GM12864 (cell line): ENCODE data around the gene ADAMTS13.

Experiments used
- DNase-seq: peaks from one replicate; pipeline ENCODE4 v3.0.0-alpha.2; 2011; ENCODE audit warnings: low read depth
- H3K4me3 ChIP-seq: 2 replicates; pipeline ENCODE4 v1.5.1; 2011; ENCODE audit warnings: mild to moderate bottlenecking, low read depth, low read length, control low read depth
- CTCF ChIP-seq: IDR thresholded peaks from 2 replicates; pipeline ENCODE4 v1.5.1; 2011; ENCODE audit warnings: low read depth, mild to moderate bottlenecking, moderate library complexity, low read length, control low read depth, inconsistent platforms; ENCODE audit errors: missing control alignments

Gene ADAMTS13

GRCh38 chr9:133393399-133393798 is 28.8 kb upstream of the ADAMTS13 start:
- no peak for DNase-seq
- TF ChIP-seq CTCF, result no peak
- H3K4me3 ChIP-seq, result no peak overlapping the region

DNA sequence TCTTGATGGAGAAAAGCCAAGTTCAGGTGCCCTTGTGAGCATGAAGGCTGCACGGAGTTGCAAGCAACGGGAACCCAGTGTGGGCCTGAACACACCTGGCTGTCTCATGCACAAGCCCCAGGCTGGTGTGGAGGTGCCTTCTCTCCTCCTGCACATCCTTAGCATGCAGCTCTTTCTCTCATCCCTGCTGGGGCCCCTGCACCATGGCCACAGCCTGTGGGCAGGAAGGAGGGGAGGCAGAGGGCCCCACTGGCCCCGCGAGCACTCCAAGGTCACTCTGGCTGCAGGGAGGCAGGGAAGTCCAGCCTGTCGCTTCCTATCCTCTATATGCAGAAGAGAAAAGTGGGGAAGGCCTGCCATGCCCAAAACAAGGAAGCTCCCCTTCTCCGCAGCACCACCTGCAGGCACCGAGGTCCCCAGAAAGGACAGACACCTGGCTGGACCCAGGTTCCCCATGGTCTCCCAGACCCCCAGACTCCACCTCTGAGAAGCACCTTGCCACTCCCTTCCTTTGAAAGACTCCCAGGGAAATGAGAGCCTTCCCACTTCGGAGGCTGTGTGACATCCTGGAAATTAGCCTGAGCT is 27.4 kb upstream of the ADAMTS13 start:
- no peak for TF ChIP-seq CTCF
- no peak for DNase-seq
- H3K4me3 ChIP-seq, result no peak overlapping the region

DNA sequence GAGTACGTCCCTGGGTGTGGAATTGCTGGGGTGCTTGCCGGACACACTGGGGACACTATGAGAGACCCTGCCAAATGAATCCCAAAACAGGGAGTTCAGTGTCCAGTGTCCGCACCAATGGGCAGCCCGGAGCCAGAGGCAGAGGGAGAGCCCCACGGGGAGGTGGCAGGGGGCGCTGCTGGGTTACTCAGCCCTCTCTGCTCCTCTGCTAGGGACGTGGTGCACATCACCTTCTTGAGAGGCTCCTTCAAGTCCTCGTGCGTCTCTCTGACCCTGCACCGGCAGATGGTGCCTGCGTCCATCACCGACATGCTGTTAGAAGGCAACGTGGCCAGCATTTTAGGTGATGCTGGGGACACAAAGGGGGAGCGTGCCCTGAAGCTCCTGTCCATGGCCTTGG is 25.2 kb upstream of the ADAMTS13 start:
- DNase-seq, result no peak
- no peak overlapping the region for H3K4me3 ChIP-seq
- TF ChIP-seq CTCF, result peak; percentile 29

DNA sequence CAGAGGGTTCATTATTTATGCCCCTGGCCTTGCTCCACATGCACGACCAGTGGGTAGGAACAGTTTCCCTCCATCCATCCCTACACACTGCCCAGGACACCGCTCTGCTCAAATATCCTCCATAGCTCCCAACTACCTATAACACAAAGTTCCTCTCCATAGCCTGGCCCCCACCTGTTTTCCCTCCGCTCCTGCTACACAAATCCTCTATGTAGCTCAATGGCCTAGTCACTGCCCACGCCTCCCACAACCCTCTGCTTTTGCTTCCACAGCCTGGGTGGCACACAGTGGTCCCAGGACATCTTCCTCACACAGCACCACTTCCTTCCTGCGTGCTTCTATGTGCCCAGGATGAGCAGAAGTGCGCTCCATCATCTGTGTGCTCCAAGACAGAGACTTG is 24.8 kb upstream of the ADAMTS13 start:
- DNase-seq, result no peak
- no peak overlapping the region for H3K4me3 ChIP-seq
- TF ChIP-seq CTCF, result no peak

GRCh38 chr9:133397895-133398294 is 24.3 kb upstream of the ADAMTS13 start:
- no peak for DNase-seq
- TF ChIP-seq CTCF, result no peak
- no peak overlapping the region for H3K4me3 ChIP-seq

- H3K4me3 ChIP-seq, result no peak overlapping the region
- TF ChIP-seq CTCF, result no peak
- no peak for DNase-seq
Measured at GRCh38 chr9:133400292-133400691, 21.9 kb upstream of the ADAMTS13 start.

GRCh38 chr9:133401588-133401987 is 20.6 kb upstream of the ADAMTS13 start:
- TF ChIP-seq CTCF, result no peak
- no peak for DNase-seq
- H3K4me3 ChIP-seq, result no peak overlapping the region
